ENCODE measurements around the gene NRXN2. TPM values are rescaled to one million over a fixed set of nuclear protein-coding genes. Genes with fewer than 3 reads are reported as not detected.

NRXN2 gene
- total and polyA plus RNA-seq, 2 donors (not counting 3 experiments of a cell fraction or from before 2014, with no cell fraction given): not detected

GRCh38 chr11:64592234-64592615 is 130.8 kb downstream of the NRXN2 start:
- no peaks in the 10 kb centered on the region for H3K36me3 ChIP-seq (ENCODE audit: control insufficient read depth in 2 of 2, extremely low read depth in 1 of 2, insufficient read depth in 2 of 2, low read length in 2 of 2)
- no TSS peak for BruUV-seq (replicated peaks)
- dilution Hi-C loops (cut with MboI; ENCODE audit: extremely low pct_ligation_motif_present, low sequenced_read_pairs) (no loop called here), intact Hi-C loops (cut with micrococcal nuclease) (no loop called here)
- DNase-seq (ENCODE audit: low read depth, low spot score) (no peak), FAIRE-seq (no peak)
- H3K9me3 ChIP-seq (replicated peaks; ENCODE audit: control insufficient read depth, insufficient read depth, low read length): no peaks in the 10 kb centered on the region
- POLR2A ChIA-PET: no interaction called here
- H2AFZ ChIP-seq (ENCODE audit: low read depth, low read length): no peak overlapping the region
- H3K27me3 ChIP-seq (ENCODE audit: control insufficient read depth in 2 of 2, insufficient read depth in 2 of 2, low read length in 2 of 2): no peaks in the 10 kb centered on the region
- TF ChIP-seq CTCF (IDR thresholded peaks at IDR 0.05; ENCODE audit: extremely low read depth in 1 of 2, insufficient read depth in 1 of 2, low read depth in 1 of 2, low read length in 2 of 2): no peak
- TF ChIP-seq GATA2 (IDR thresholded peaks at IDR 0.05; ENCODE audit: insufficient read depth, insufficient read length, low read depth, low read length): no peak
- TF ChIP-seq POLR2AphosphoS5 (IDR thresholded peaks at IDR 0.05; ENCODE audit: insufficient read depth, low read depth, low read length): no peak
- no peak for TF ChIP-seq EZH2 (IDR thresholded peaks at IDR 0.05; ENCODE audit: borderline replicate concordance, low read depth, low read length, severe bottlenecking)
- no peak for TF ChIP-seq POLR2A (IDR thresholded peaks at IDR 0.05; ENCODE audit: low read depth, low read length)
- TF ChIP-seq JUN (IDR thresholded peaks at IDR 0.05; ENCODE audit: borderline replicate concordance, insufficient read depth, insufficient read length, low read depth): no peak
- no peak for TF ChIP-seq MAX (IDR thresholded peaks at IDR 0.05; ENCODE audit: insufficient read depth, insufficient read length)
- no peak for TF ChIP-seq FOS (IDR thresholded peaks at IDR 0.05; ENCODE audit: borderline replicate concordance, insufficient read depth, low read length)
- TF ChIP-seq MYC (IDR thresholded peaks at IDR 0.05; ENCODE audit: low read depth, low read length): no peak
- no peak overlapping the region for H3K27ac ChIP-seq (ENCODE audit: insufficient read depth, low read depth, low read length)
- no peaks in the 10 kb centered on the region for H3K79me2 ChIP-seq (ENCODE audit: control insufficient read depth, insufficient read depth, low read length)
- H3K4me2 ChIP-seq (ENCODE audit: insufficient read depth, low read length): no peak overlapping the region
- no peak overlapping the region for H3K4me3 ChIP-seq (replicated peaks in 1 of 3; ENCODE audit: insufficient read depth in 1 of 3, low read depth in 1 of 3, low read length in 3 of 3)
- CTCF ChIA-PET: no interaction called here
- no peak overlapping the region for H3K9ac ChIP-seq (replicated peaks; ENCODE audit: extremely low read depth, insufficient read depth, low read length)
- H3K4me1 ChIP-seq (ENCODE audit: control insufficient read depth, extremely low read depth, insufficient read depth, low read length): no peaks in the 10 kb centered on the region
- no peaks in the 10 kb centered on the region for H3K9me1 ChIP-seq (replicated peaks; ENCODE audit: control insufficient read depth, extremely low read depth, insufficient read depth, low read length)
- no peaks in the 10 kb centered on the region for H4K20me1 ChIP-seq (replicated peaks; ENCODE audit: control insufficient read depth, extremely low read depth, insufficient read depth, low read length)

All from endothelial cell of umbilical vein (primary cell).